ENCODE results near the gene GALNT13.

DNA sequence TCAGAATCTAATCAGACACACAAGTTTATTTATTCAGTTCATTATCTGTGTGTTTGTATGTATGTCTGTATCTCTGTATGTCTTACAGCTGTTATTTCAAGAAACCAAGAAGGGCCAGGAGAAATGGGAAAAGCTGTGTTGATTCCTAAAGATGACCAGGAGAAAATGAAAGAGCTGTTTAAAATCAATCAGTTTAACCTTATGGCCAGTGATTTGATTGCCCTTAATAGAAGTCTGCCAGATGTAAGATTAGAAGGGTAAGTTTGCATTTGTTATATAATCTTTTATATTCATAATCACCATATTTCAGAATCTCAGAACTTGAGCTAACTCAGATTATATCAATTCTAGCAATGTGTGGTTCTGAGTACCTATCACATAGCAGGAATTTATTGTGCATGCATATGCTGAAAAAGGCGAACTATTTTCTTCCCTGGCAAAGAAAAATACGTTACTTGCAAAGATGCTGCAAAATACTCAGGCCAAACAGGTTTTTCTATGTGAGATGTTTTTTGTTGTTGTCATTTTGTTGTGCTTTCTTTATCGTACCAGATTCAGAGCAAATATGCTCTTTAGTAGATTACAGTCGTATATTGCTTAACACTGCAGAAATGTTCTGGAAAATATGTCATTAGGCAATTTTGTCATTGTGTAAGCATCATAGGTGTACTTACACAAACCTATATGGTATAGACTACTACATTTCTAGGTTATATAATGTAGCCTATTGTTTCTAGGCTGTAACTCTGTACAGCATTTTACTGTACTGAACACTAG is 268.7 kb downstream of the GALNT13 start:
- TF ChIP-seq, protein P1, sequence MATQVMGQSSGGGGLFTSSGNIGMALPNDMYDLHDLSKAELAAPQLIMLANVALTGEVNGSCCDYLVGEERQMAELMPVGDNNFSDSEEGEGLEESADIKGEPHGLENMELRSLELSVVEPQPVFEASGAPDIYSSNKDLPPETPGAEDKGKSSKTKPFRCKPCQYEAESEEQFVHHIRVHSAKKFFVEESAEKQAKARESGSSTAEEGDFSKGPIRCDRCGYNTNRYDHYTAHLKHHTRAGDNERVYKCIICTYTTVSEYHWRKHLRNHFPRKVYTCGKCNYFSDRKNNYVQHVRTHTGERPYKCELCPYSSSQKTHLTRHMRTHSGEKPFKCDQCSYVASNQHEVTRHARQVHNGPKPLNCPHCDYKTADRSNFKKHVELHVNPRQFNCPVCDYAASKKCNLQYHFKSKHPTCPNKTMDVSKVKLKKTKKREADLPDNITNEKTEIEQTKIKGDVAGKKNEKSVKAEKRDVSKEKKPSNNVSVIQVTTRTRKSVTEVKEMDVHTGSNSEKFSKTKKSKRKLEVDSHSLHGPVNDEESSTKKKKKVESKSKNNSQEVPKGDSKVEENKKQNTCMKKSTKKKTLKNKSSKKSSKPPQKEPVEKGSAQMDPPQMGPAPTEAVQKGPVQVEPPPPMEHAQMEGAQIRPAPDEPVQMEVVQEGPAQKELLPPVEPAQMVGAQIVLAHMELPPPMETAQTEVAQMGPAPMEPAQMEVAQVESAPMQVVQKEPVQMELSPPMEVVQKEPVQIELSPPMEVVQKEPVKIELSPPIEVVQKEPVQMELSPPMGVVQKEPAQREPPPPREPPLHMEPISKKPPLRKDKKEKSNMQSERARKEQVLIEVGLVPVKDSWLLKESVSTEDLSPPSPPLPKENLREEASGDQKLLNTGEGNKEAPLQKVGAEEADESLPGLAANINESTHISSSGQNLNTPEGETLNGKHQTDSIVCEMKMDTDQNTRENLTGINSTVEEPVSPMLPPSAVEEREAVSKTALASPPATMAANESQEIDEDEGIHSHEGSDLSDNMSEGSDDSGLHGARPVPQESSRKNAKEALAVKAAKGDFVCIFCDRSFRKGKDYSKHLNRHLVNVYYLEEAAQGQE (IDR thresholded peaks at IDR 0.05; ENCODE audit: insufficient read depth in 1 of 2, low read depth in 2 of 2, low read length in 2 of 2): no peak
- TF ChIP-seq POLR2AphosphoS5 (IDR thresholded peaks at IDR 0.05; ENCODE audit: low read depth, low read length): no peak
- TF ChIP-seq TAF1 (IDR thresholded peaks at IDR 0.05; ENCODE audit: borderline replicate concordance, insufficient read depth, low read length): no peak
- no peak for TF ChIP-seq SIN3A (IDR thresholded peaks at IDR 0.05; ENCODE audit: borderline replicate concordance, insufficient read depth, low read length)
- TF ChIP-seq FOXP2 (optimal IDR thresholded peaks at IDR 0.05; ENCODE audit: borderline replicate concordance, extremely low read depth, extremely low read length, insufficient read depth): no peak

All from PFSK-1 (cell line).